HG02840 (cell line): ENCODE data around the gene ICOS.
"Not testable (repeated sequence)": the region's sequence is repeated elsewhere in the genome, so short reads cannot be mapped to it uniquely, and the experiment has no call there.

Source experiments
- ATAC-seq: cut with Tn5 transposase; IDR thresholded peaks from one replicate; pipeline ENCODE4 v1.9.1; 2021; ENCODE audit warnings: mild to moderate bottlenecking, moderate library complexity, moderate number of reproducible peaks; ENCODE audit not compliant: unreplicated experiment, low FRiP score

ICOS gene

GRCh38 chr2:203916756-203917155 is 19.8 kb upstream of the ICOS start:
- no peak for ATAC-seq

DNA sequence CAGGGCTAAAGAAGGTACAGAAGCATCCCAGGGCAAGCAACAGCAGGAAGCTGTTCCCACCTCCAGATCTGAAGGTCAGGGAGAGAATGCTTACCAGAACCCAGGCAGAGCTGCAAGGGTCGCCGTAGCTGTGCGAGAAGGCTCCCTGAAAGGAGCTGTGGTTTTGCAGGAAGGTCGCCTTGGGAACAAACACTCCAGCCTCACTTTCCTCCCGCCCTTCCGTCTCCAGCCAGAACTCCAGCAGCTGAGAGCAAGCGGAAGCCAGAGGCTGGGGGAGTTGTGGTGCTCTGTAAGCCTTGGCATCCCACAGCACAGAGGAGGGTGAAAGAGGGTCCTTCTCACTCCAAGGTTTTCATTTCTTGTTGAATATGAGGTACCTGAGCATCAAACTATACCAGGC is 18.3 kb upstream of the ICOS start:
- no peak for ATAC-seq

DNA sequence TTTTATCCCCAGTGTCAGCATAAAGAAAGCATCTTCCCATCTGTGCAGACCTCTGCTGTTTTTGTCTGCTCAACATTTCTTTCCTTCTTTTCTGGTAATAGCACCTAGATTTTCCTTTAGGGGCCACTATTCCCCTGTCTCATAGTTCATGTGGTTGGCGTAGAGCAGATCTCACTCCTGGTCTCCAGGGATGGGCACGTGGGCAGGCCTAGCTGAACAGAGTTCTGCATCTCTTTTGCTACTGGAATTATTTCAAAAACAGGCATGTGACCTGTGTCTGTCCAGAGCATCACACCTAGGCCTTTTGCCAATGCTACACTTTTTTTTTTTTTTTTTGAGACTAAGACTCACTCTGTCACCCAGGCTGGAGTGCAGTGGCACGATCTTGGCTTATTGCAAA is 17.7 kb upstream of the ICOS start:
- ATAC-seq, result no peak

DNA sequence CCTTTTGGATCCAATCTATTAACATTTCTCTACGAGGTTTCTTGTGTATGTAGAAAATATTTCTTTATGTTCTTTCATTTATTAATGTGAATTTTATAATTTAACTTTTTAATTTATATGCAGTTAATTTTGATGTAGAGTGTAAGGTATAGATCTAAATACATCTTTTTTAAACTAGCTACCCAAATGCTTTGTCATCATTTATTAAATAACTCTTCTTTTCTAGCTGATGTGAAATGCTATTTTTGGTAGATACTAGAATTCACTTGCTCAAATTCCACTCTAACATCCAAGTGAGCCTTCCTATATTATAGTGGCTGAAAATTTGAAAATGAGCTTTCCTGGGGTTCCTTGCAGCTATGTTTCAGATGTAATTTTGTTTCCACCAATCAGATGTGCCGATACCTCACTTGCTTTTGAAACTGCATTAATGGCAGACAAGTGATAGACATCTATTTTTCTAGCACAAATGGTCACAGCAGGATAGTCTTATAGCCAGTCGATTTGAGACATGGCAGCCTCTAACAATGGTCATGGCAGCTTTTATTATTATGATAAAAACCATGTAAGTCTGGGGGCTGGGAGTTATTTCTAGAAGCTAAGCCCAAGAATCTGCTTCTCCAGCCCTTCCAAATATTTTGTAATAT is 10.9 kb upstream of the ICOS start:
- ATAC-seq, result no peak

DNA sequence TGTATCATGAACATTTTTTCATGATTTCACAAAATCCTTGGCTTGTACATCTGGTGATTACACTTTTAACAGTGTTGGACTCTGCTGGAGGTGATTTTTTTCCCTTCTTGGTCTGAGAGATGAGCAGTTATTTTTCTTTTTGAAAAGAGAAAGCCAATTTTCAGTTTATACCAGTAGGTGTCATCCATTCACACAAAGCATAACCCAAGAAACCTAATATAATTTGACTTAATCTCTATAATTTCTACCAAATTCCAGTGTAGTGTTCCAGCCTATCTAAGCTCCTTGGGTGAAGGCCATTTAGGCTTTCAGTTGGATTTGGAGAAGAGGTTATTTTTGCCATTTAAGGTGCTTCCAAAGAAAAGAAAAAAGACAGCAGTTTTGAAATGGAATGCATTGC is 7.7 kb upstream of the ICOS start:
- ATAC-seq, result no peak

DNA sequence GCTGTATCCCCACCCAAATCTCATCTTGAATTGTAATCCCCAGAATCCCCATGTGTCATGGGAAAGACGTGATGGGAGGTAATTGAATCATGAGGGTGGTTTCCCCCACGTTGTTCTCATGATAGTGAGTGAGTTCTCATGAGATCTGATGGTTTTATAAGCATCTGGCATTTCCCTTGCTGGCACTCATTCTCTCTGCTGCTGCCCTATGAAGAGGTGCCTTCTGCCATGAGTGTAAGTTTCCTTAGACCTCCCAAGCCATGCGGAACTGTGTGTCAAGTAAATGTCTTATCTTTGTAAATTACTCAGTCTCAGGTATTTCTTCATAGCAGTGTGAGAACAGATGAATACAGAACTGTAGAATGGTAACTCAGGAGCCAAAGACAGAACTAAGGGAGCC is 5.3 kb upstream of the ICOS start:
- not testable (repeated sequence) for ATAC-seq

GRCh38 chr2:203934041-203934492 is 2.5 kb upstream of the ICOS start:
- ATAC-seq, result no peak

- ATAC-seq, result no peak
Observed at GRCh38 chr2:203934711-203935438, 1.7 kb upstream of the ICOS start.

- no peak for ATAC-seq
Observed at GRCh38 chr2:203935568-203935967, 995 bp upstream of the ICOS start.

GRCh38 chr2:203936949-203937348 is 386 bp downstream of the ICOS start:
- ATAC-seq, result no peak

- no peak for ATAC-seq
Observed at GRCh38 chr2:203937788-203938187, 1.2 kb downstream of the ICOS start.

DNA sequence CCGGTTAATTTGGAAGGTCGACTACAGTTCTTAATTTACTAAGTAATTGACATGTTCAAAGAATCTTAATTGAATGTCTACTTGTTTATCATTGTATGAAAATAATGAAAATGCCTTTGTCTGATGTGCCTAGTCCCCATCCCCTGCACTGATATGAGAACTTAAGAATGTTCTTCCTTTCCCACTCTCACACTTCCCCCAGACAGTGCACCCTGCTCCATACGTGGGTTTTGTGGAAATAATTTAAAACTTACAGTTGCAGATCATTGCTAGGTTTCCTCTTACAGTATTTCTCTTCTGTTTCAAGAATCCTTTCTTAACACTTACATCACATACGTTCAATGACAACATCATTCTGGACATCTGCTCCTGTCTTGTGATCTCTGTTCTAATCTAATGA is 3.5 kb downstream of the ICOS start:
- no peak for ATAC-seq

DNA sequence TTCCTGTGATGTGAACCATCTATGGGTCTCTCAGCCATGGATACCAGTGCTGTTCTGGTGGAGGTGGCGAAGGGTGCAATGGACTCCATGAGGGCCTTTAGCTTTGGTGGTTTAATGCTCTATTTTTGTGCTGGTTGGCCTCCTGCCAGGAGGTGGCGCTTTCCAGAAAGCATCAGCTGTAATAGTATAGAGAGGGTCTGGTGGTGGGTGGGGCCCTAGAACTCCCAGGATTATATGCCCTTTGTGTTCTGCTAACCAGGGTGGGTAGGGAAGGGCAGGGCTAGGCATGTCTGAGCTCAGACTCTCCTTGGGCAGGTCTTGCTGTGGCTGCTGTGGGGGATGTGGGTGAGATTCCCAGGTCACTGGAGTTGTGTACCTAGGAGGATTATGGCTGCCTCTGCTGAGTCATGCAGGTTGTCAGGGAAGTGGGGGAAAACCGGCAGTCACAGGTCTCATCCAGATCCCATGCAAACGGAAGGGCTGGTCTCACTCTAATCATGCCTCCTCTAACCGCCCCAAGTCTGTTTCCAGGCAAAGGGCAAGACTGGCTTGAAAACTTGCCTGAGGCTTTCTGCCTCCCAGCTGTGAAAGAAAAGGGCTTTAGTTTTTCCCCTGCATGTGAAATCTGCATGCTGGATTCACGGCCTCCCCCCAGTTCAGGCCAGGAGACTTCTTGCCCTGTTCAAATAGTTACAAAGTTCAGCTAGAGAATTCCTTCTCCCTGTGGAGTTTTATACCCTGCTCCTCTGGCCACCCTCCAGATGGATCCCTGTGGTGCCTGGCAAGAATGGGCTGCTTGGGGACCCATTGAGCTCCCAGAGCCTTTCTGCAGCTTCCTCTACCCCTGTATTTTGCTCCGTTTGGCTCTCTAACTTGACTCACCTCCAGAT is 7.2 kb downstream of the ICOS start:
- ATAC-seq, result not testable (repeated sequence)

- no peak for ATAC-seq
Observed at GRCh38 chr2:203948733-203949132, 12.2 kb downstream of the ICOS start.

GRCh38 chr2:203949228-203949627 is 12.7 kb downstream of the ICOS start:
- no peak for ATAC-seq

- no peak for ATAC-seq
Observed at GRCh38 chr2:203951366-203951902, 14.9 kb downstream of the ICOS start.

DNA sequence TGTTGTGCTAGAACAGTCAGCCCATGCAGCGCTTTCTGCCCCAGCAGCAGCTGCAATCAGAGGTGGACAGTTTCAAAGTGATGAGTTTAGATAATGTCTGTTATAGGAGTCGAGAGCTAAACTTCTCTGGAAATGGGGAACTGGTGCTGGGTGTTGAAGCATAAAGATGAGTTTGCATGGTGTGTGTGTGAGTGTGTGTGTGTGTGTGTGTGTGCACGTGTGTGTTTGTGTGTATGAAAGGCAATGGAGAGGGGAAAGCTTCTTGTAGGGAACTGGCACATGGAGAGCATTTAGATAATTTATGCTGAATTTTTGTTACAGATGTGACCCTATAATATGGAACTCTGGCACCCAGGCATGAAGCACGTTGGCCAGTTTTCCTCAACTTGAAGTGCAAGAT is 22.7 kb downstream of the ICOS start:
- no peak for ATAC-seq

GRCh38 chr2:203959672-203960071 is 23.1 kb downstream of the ICOS start:
- no peak for ATAC-seq

DNA sequence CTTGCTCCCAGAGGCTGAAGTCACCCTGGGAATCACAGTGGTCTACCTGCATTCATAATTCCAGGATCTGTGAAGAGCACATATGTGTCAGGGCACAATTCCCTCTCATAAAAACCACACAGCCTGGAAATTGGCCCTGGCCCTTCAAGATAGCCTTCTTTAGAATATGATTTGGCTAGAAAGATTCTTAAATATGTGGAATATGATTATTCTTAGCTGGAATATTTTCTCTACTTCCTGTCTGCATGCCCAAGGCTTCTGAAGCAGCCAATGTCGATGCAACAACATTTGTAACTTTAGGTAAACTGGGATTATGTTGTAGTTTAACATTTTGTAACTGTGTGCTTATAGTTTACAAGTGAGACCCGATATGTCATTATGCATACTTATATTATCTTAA is 24.2 kb downstream of the ICOS start:
- no peak for ATAC-seq

DNA sequence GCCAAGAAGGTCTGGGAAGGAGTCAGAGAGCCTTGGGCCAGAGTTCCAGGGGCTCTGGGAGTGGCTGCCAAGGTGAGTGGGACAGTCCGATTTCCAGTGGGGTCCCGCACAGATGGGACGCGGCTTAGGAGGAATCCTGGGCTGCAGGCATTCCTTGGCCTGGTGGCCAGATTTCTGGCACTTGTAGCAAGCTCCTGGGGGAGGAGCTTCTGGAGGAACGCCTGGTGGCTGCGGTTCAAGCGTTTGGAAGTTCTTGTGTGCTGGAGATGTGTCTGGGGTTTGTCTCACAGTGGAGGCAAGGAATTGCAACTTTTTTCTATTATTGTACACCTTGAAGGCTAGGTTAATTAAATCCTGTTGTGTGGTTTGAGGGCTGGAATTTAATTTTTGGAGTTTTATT is 28.6 kb downstream of the ICOS start:
- not testable (repeated sequence) for ATAC-seq

GRCh38 chr2:203971251-203971650 is 34.7 kb downstream of the ICOS start:
- no peak for ATAC-seq
